KMS-11 (cell line): ENCODE results near the gene NR2F2.
"Not testable (repeated sequence)": the region's sequence is repeated elsewhere in the genome, so short reads cannot be mapped to it uniquely, and the experiment has no call there.

Experiments
- H2AFZ ChIP-seq: fragments of 200-600 bp; sonication (generic); 2 replicates; pipeline ENCODE4 v1.6.1; 2016; ENCODE audit warnings: antibody characterized with exemption, mixed run types, low read depth
- H3K27ac ChIP-seq: fragments of 200-600 bp; sonication (generic); 2 replicates; pipeline ENCODE4 v1.6.1; 2016; ENCODE audit warnings: mild to moderate bottlenecking, mixed run types
- H3K27me3 ChIP-seq: fragments of 200-600 bp; sonication (generic); 2 replicates; pipeline ENCODE4 v1.6.1; 2017; ENCODE audit warnings: mild to moderate bottlenecking, low read depth, mixed run types, moderate library complexity; ENCODE audit not compliant: insufficient read depth
- H3K36me3 ChIP-seq: fragments of 200-600 bp; sonication (generic); 2 replicates; pipeline ENCODE4 v1.6.1; 2017; ENCODE audit warnings: mild to moderate bottlenecking, mixed run types; ENCODE audit not compliant: insufficient read depth
- H3K4me1 ChIP-seq: fragments of 200-600 bp; sonication (generic); 2 replicates; pipeline ENCODE4 v1.6.1; 2016; ENCODE audit warnings: mild to moderate bottlenecking, low read depth, mixed run types; ENCODE audit not compliant: poor library complexity, severe bottlenecking
- H3K4me2 ChIP-seq: fragments of 200-600 bp; sonication (generic); 2 replicates; pipeline ENCODE4 v1.7.0; 2016; ENCODE audit warnings: mild to moderate bottlenecking, mixed run types
- H3K4me3 ChIP-seq: fragments of 200-600 bp; sonication (generic); IDR thresholded peaks from 2 replicates; pipeline ENCODE4 v1.6.1; 2017; ENCODE audit warnings: low read depth, low read length, mixed read lengths; ENCODE audit not compliant: insufficient read depth
- H3K79me2 ChIP-seq: fragments of 200-600 bp; sonication (generic); 2 replicates; pipeline ENCODE4 v1.6.1; 2016; ENCODE audit warnings: low read depth, mixed run types; ENCODE audit not compliant: insufficient read depth
- H3K9ac ChIP-seq: fragments of 200-600 bp; sonication (generic); 2 replicates; pipeline ENCODE4 v1.6.1; 2016; ENCODE audit warnings: mild to moderate bottlenecking, mixed run types
- H4K20me1 ChIP-seq: fragments of 200-600 bp; sonication (generic); 2 replicates; pipeline ENCODE4 v1.6.1; 2016; ENCODE audit warnings: mild to moderate bottlenecking, mixed run types; ENCODE audit not compliant: insufficient read depth
- TF ChIP-seq, protein P1 (sequence below): fragments of 200-600 bp; sonication (generic); conservative IDR thresholded peaks from 2 replicates; pipeline ENCODE4 v1.6.1; 2017; ENCODE audit warnings: low read depth, mild to moderate bottlenecking, antibody characterized with exemption, low read length, moderate library complexity, mixed read lengths

Gene NR2F2

DNA sequence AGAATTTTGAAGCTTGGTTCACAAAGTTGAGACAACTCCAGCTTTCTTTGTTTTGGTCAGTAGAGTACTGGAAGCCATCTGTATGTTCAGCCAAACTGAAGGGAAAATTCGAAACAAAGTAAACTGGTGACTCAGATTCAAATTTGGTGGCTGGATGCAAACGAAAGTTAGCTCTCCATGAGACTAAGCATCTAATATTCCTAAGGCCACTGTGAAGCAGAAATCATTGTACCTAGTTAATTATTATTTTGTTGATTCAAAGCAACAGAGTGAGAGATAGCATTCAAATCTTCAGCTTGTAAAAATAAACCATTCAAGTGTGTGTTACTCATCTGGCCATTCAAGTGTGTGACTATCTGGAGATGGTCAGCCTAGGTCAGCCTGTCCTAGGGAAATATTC is 42.1 kb downstream of the NR2F2 start:
- no peak overlapping the region for H2AFZ ChIP-seq
- no peak overlapping the region for H3K4me2 ChIP-seq
- no peak overlapping the region for H3K27ac ChIP-seq
- no peaks in the 10 kb centered on the region for H4K20me1 ChIP-seq
- H3K4me1 ChIP-seq = no peaks in the 10 kb centered on the region
- TF ChIP-seq, protein P1, sequence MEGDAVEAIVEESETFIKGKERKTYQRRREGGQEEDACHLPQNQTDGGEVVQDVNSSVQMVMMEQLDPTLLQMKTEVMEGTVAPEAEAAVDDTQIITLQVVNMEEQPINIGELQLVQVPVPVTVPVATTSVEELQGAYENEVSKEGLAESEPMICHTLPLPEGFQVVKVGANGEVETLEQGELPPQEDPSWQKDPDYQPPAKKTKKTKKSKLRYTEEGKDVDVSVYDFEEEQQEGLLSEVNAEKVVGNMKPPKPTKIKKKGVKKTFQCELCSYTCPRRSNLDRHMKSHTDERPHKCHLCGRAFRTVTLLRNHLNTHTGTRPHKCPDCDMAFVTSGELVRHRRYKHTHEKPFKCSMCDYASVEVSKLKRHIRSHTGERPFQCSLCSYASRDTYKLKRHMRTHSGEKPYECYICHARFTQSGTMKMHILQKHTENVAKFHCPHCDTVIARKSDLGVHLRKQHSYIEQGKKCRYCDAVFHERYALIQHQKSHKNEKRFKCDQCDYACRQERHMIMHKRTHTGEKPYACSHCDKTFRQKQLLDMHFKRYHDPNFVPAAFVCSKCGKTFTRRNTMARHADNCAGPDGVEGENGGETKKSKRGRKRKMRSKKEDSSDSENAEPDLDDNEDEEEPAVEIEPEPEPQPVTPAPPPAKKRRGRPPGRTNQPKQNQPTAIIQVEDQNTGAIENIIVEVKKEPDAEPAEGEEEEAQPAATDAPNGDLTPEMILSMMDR = no peak
- no peak overlapping the region for H3K4me3 ChIP-seq
- no peaks in the 10 kb centered on the region for H3K36me3 ChIP-seq
- no peaks in the 10 kb centered on the region for H3K79me2 ChIP-seq
- no peak overlapping the region for H3K9ac ChIP-seq
- no peaks in the 10 kb centered on the region for H3K27me3 ChIP-seq

DNA sequence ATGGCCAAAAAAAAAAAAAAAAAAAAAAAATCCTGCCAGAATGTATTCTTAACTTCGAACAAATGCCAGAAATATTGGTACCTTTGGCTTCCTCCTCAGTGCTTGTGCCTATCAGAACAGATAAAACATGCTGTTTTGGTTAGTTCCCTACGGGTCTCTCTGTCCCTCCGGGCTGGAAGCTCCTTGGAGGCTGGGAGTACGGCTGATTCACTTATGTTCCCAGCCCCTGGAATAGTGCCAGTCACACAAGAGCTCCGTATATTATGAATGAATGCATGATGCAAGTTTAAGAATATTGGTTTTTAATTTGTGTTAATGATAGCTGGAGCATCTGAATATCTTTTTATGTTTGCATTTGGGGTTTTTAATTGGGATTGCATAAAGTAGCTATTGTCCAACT is 44.0 kb downstream of the NR2F2 start:
- no peak overlapping the region for H3K4me2 ChIP-seq
- no peaks in the 10 kb centered on the region for H4K20me1 ChIP-seq
- H2AFZ ChIP-seq = no peak overlapping the region
- H3K27me3 ChIP-seq = no peaks in the 10 kb centered on the region
- TF ChIP-seq, protein P1 = no peak
- no peak overlapping the region for H3K27ac ChIP-seq
- no peak overlapping the region for H3K9ac ChIP-seq
- no peaks in the 10 kb centered on the region for H3K36me3 ChIP-seq
- H3K79me2 ChIP-seq = no peaks in the 10 kb centered on the region
- no peaks in the 10 kb centered on the region for H3K4me1 ChIP-seq
- H3K4me3 ChIP-seq = no peak overlapping the region

DNA sequence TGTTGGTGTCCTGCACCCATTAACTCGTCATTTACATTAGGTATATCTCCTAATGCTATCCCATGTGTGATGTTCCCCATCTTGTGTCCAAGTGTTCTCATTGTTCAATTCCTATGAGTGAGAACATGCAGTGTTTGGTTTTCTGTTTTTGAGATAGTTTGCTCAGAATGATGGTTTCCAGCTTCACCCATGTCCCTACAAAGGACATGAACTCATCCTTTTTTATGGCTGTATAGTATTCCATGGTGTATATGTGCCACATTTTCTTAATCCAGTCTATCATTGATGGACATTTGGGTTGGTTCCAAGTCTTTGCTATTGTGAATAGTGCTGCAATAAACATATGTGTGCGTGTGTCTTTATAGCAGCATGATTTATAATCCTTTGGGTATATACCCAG is 49.1 kb downstream of the NR2F2 start:
- H3K9ac ChIP-seq, H3K27ac ChIP-seq, H3K79me2 ChIP-seq, H3K36me3 ChIP-seq, H4K20me1 ChIP-seq, H3K4me3 ChIP-seq, H3K4me1 ChIP-seq, H3K4me2 ChIP-seq, H3K27me3 ChIP-seq, H2AFZ ChIP-seq: not testable (repeated sequence)

DNA sequence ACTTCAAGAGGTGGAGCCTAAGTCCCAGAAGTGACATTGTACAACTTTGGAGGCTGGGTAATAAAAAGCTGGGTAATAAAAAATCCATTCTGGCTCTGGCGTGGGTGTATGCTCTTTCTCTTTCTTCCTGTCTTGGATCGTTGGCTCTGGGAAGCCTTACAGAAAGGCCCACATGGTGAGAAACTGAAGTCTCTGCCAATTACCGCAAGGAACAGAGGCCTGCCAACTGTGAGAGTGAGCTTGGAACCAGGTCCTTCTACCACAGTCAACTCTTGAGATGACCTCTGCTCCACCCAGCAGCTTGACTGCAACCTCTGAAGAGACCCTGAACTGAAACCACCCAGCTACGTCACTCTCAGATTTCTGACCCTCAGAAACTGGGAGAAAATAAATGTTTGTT is 51.0 kb downstream of the NR2F2 start:
- Histone ChIP-seq H3K36me3 (no peaks in the 10 kb centered on the region), H3K9ac (no peak overlapping the region), H3K79me2 (no peaks in the 10 kb centered on the region), H3K4me1 (no peaks in the 10 kb centered on the region), H4K20me1 (no peaks in the 10 kb centered on the region), H3K4me2 (no peak overlapping the region), H2AFZ (no peak overlapping the region), H3K4me3 (no peak overlapping the region), H3K27me3 (no peaks in the 10 kb centered on the region), H3K27ac (no peak overlapping the region)
- TF ChIP-seq, protein P1 = no peak

DNA sequence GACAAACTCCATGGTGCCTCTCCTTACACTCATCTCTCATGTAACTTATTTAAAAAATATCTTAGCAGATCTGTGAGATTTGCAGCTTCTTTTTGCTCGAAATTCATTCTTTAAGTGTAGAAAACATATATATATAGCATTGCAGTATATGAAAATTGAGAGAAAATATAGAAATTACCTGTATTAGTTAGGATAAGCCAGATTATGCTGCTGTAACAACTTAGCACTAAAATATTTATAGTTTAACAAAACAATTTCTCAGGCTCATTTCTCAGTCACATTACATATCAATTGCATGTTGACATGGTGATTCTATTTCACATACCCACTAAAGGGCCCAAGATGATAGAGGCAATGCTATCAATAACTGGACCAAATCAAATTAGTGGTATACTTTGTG is 54.7 kb downstream of the NR2F2 start:
- Histone ChIP-seq H3K9ac (no peak overlapping the region), H2AFZ (no peak overlapping the region), H3K27me3 (no peaks in the 10 kb centered on the region), H3K4me1 (no peaks in the 10 kb centered on the region), H3K79me2 (no peaks in the 10 kb centered on the region), H3K4me3 (no peak overlapping the region), H3K36me3 (no peaks in the 10 kb centered on the region), H4K20me1 (no peaks in the 10 kb centered on the region), H3K27ac (no peak overlapping the region), H3K4me2 (no peak overlapping the region)
- TF ChIP-seq, protein P1 = no peak
